CD14-positive monocyte (primary cell): ENCODE results near the gene EVL. TPM values are rescaled to one million over a fixed set of nuclear protein-coding genes. Genes with fewer than 3 reads are reported as not detected.

Source experiments
- DNase-seq, 3 donors: peaks; one replicate each; pipeline ENCODE4 v3.0.0-alpha.2; 2011 to 2022
- H2AFZ ChIP-seq: 2 replicates; pipeline ENCODE4 v1.6.0; 2012; ENCODE audit warnings: mild to moderate bottlenecking, low read depth, low read length, inconsistent platforms; ENCODE audit not compliant: insufficient read depth, poor library complexity, severe bottlenecking
- H3K27ac ChIP-seq, 2 donors: 1 replicate in 1 of 2; 2 replicates in 1 of 2; pipeline ENCODE4 v1.5.1; 2012 to 2013; ENCODE audit warnings: low read length in 2 of 2, control low read depth in 1 of 2, inconsistent platforms in 1 of 2, low read depth in 1 of 2, mild to moderate bottlenecking in 1 of 2
- H3K27me3 ChIP-seq, 2 donors: one replicate each; pipeline versions ENCODE4 v1.6.0 to v1.6.1; 2011 to 2013; ENCODE audit warnings: low read length in 2 of 2; ENCODE audit not compliant: control insufficient read depth in 2 of 2, insufficient read depth in 2 of 2
- H3K36me3 ChIP-seq, 2 donors: replicated peaks in 1 of 2; 1 replicate in 1 of 2; 2 replicates in 1 of 2; pipeline versions ENCODE4 v1.5.1 to v1.6.1; 2012 to 2013; ENCODE audit warnings: low read length in 2 of 2, control low read depth in 1 of 2, inconsistent platforms in 1 of 2, mild to moderate bottlenecking in 1 of 2; ENCODE audit not compliant: insufficient read depth in 2 of 2, control insufficient read depth in 1 of 2
- H3K4me1 ChIP-seq, 2 donors: 1 replicate in 1 of 2; 2 replicates in 1 of 2; pipeline versions ENCODE4 v1.5.1 to v1.6.1; 2012 to 2013; ENCODE audit warnings: low read length in 2 of 2, control low read depth in 1 of 2, inconsistent platforms in 1 of 2, mild to moderate bottlenecking in 1 of 2, moderate library complexity in 1 of 2; ENCODE audit not compliant: insufficient read depth in 2 of 2, control insufficient read depth in 1 of 2
- H3K4me2 ChIP-seq: replicated peaks from 2 replicates; pipeline ENCODE3; 2012; ENCODE audit warnings: low read length, moderate library complexity, mild to moderate bottlenecking; ENCODE audit not compliant: poor library complexity, severe bottlenecking; ENCODE audit errors: extremely low read depth
- H3K4me3 ChIP-seq, 3 experiments: fragments of 200-600 bp in 1 of 3; sonication (generic) in 1 of 3; replicated peaks in 1 of 3; 1 replicate in 2 of 3; 2 replicates in 1 of 3; pipeline ENCODE4 v1.5.1; 2011 to 2013; ENCODE audit warnings: low read length in 3 of 3, mild to moderate bottlenecking in 3 of 3, control low read depth in 2 of 3, low read depth in 2 of 3, inconsistent platforms in 1 of 3, moderate library complexity in 1 of 3
- H3K79me2 ChIP-seq: 2 replicates; pipeline ENCODE4 v1.6.0; 2012; ENCODE audit warnings: mild to moderate bottlenecking, control low read depth, inconsistent platforms, low read length, moderate library complexity; ENCODE audit not compliant: insufficient read depth
- H3K9ac ChIP-seq: 2 replicates; pipeline ENCODE4 v1.6.0; 2017; ENCODE audit warnings: low read length, mild to moderate bottlenecking; ENCODE audit not compliant: insufficient read depth, poor library complexity, severe bottlenecking
- H3K9me3 ChIP-seq, 2 donors: replicated peaks in 1 of 2; 1 replicate in 1 of 2; 2 replicates in 1 of 2; pipeline versions ENCODE4 v1.5.1 to v1.6.1; 2012 to 2013; ENCODE audit warnings: low read length in 2 of 2, control low read depth in 1 of 2; ENCODE audit not compliant: control insufficient read depth in 1 of 2, insufficient read depth in 1 of 2
- H4K20me1 ChIP-seq: 2 replicates; pipeline ENCODE4 v1.6.0; 2012; ENCODE audit warnings: mild to moderate bottlenecking, low read length, control low read depth, moderate library complexity; ENCODE audit not compliant: insufficient read depth
- H3K27ac Mint-ChIP-seq, 7 donors: one replicate each; pipeline ENCODE4 v1.8.0; 2020; ENCODE audit warnings: mild to moderate bottlenecking in 7 of 7, mixed read lengths in 7 of 7, moderate library complexity in 6 of 7, inconsistent platforms in 2 of 7
- H3K27me3 Mint-ChIP-seq, 3 donors: one replicate each; pipeline ENCODE4 v1.8.0; 2021 to 2022; ENCODE audit warnings: low read depth in 3 of 3, mild to moderate bottlenecking in 3 of 3, mixed read lengths in 3 of 3, moderate library complexity in 3 of 3, inconsistent platforms in 1 of 3
- H3K36me3 Mint-ChIP-seq, 2 donors: one replicate each; pipeline ENCODE4 v1.8.0; 2020; ENCODE audit warnings: mixed read lengths in 2 of 2, inconsistent platforms in 1 of 2, mild to moderate bottlenecking in 1 of 2
- H3K4me1 Mint-ChIP-seq: one replicate; pipeline ENCODE4 v1.8.0; 2020; ENCODE audit warnings: mild to moderate bottlenecking, mixed read lengths
- H3K4me3 Mint-ChIP-seq, 2 donors: one replicate each; pipeline ENCODE4 v1.8.0; 2020; ENCODE audit warnings: mild to moderate bottlenecking in 2 of 2, mixed read lengths in 2 of 2, moderate library complexity in 1 of 2
- H3K9me3 Mint-ChIP-seq, 7 donors: one replicate each; pipeline ENCODE4 v1.8.0; 2020 to 2022; ENCODE audit warnings: mixed read lengths in 7 of 7, mild to moderate bottlenecking in 6 of 7, moderate library complexity in 6 of 7, inconsistent platforms in 2 of 7
- CTCF ChIP-seq: fragments of 200-600 bp; IDR thresholded peaks from one replicate; pipeline ENCODE4 v1.8.0; 2022; ENCODE audit warnings: antibody characterized with exemption, mild to moderate bottlenecking
- WGBS: methylation state at CpG from one replicate; pipeline ENCODE4 v1.1.5; 2013; ENCODE audit warnings: missing lambda C conversion rate; ENCODE audit not compliant: insufficient coverage; 5-methylcytosine and 5-hydroxymethylcytosine counted together
- intact Hi-C, 2 donors: fragments of 100-400 bp; cut with micrococcal nuclease; formaldehyde crosslinking; loops; one replicate each; pipeline versions ENCODE4 v1.15.0 to v1.15.1; 2023
- polyA plus RNA-seq, 3 donors: library from polyadenylated mRNA; depleted of rRNA in 1 of 3; unstranded in 2 of 3; stranded (reverse) in 1 of 3; fragments of 300-500 nt in 2 of 3; fragments of >200 nt in 1 of 3; fragmentation: Illumina TruSeq in 2 of 3; gene quantifications; 1 replicate in 2 of 3; 2 replicates in 1 of 3; pipeline ENCODE4 v1.2.3, GENCODE V29; 2012 to 2021

EVL gene
- polyA plus RNA-seq, 3 donors: 3.2 to 131 (median 6.7) TPM

GRCh38 chr14:100073576-100074430 lies 8.6 kb downstream of the EVL start:
- H3K79me2 ChIP-seq: peaks cover 69% of the 10 kb centered on the region
- peaks cover 66 to 75% of the 10 kb centered on the region in 2 donors for H3K4me1 ChIP-seq
- Mint-ChIP-seq H3K27ac (peak overlapping the region; percentile 90 to 97 (median 94)), H3K9me3 (peaks cover 0 to 2% (median 0%) of the 10 kb centered on the region in 7 donors), H3K4me1 (peaks cover 74% of the 10 kb centered on the region), H3K27me3 (peaks cover 0 to 2% (median 0%) of the 10 kb centered on the region in 3 donors), H3K4me3 (peak overlapping the region; percentile 77 to 85), H3K36me3 (peaks cover 25 to 32% of the 10 kb centered on the region in 2 donors)
- no peaks in the 10 kb centered on the region for H3K27me3 ChIP-seq
- TF ChIP-seq CTCF: no peak
- peak overlapping the region; percentile 86 to 93 for H3K27ac ChIP-seq
- no peaks in the 10 kb centered on the region for H3K36me3 ChIP-seq
- 73% methylated on average over 4 of the region's 14 CpGs for WGBS
- H2AFZ ChIP-seq: no peak overlapping the region
- intact Hi-C loops: loop anchor here (2.0 to 5.0 kb wide), 2 partner anchors 33 to 119 kb away; no protein-coding TSS in a partner anchor
- peak overlapping the region; percentile 70 for H3K4me2 ChIP-seq
- H3K4me3 ChIP-seq: peak overlapping the region in 1 of 3 experiments; percentile 56
- DNase-seq: no peak
- peak overlapping the region; percentile 61 for H3K9ac ChIP-seq
- H3K9me3 ChIP-seq: no peaks in the 10 kb centered on the region
- H4K20me1 ChIP-seq: peaks cover 12% of the 10 kb centered on the region

- Mint-ChIP-seq H3K27ac (peak overlapping the region; percentile 58 to 93 (median 82)), H3K9me3 (peaks cover 0 to 2% (median 0%) of the 10 kb centered on the region in 7 donors), H3K4me3 (peak overlapping the region in 1 of 2 donors; percentile 27), H3K4me1 (peaks cover 73% of the 10 kb centered on the region), H3K36me3 (peaks cover 31 to 40% of the 10 kb centered on the region in 2 donors), H3K27me3 (peaks cover 0 to 2% (median 0%) of the 10 kb centered on the region in 3 donors)
- H4K20me1 ChIP-seq: peaks cover 16% of the 10 kb centered on the region
- no peak overlapping the region for H3K4me3 ChIP-seq
- TF ChIP-seq CTCF: no peak
- H3K36me3 ChIP-seq: no peaks in the 10 kb centered on the region
- intact Hi-C loops: loop anchor here in 1 of 2 donors (5.0 kb wide), 1 partner anchor 33 kb away; no protein-coding TSS in a partner anchor
- H3K4me2 ChIP-seq: no peak overlapping the region
- WGBS: 76% methylated on average over 7 of the region's 7 CpGs
- no peaks in the 10 kb centered on the region for H3K27me3 ChIP-seq
- H3K9ac ChIP-seq: no peak overlapping the region
- H2AFZ ChIP-seq: no peak overlapping the region
- DNase-seq: no peak
- peak overlapping the region; percentile 26 to 84 for H3K27ac ChIP-seq
- no peaks in the 10 kb centered on the region for H3K9me3 ChIP-seq
- H3K79me2 ChIP-seq: peaks cover 62% of the 10 kb centered on the region
- peaks cover 58 to 75% of the 10 kb centered on the region in 2 donors for H3K4me1 ChIP-seq
Measured at GRCh38 chr14:100074431-100075100, 9.3 kb downstream of the EVL start.
